ENCODE results near the gene CLOCK.

CLOCK gene

GRCh38 chr4:55530691-55531090 is 16.0 kb downstream of the CLOCK start (continued):
- TF ChIP-seq ZNF585B (tag by site-specific recombination; IDR thresholded peaks at IDR 0.05) (no peak), ZBTB21 (tag by site-specific recombination; IDR thresholded peaks at IDR 0.05) (no peak)

- ChIA-PET CTCF (interaction anchor here (0.6 kb wide), 1 partner anchor 1308 kb away, joined by 3 read pairs; no protein-coding TSS in a partner anchor), POLR2A (interaction anchor here (1.0 kb wide), 1 partner anchor 16 kb away, joined by 5 read pairs; no protein-coding TSS in a partner anchor)
- Histone ChIP-seq H3K27ac (ENCODE audit: extremely low read depth, low read depth, low read length) (no peak overlapping the region), H3K4me1 (ENCODE audit: control insufficient read depth, insufficient read depth, low read length) (no peaks in the 10 kb centered on the region), H3K4me3 (ENCODE audit: low read depth, low read length) (no peak overlapping the region), H3K36me3 (ENCODE audit: control insufficient read depth in 2 of 2, insufficient read depth in 1 of 2, low read length in 2 of 2) (no peaks in the 10 kb centered on the region), H3K9me3 (ENCODE audit: control insufficient read depth, insufficient read depth, low read depth, low read length) (no peaks in the 10 kb centered on the region)
- TF ChIP-seq ZNF404 (tag by site-specific recombination; IDR thresholded peaks at IDR 0.05): no peak
- TF ChIP-seq ZNF645 (tag by site-specific recombination; IDR thresholded peaks at IDR 0.05): no peak
- TF ChIP-seq ZNF341 (tag by site-specific recombination; IDR thresholded peaks at IDR 0.05; ENCODE audit: low read depth): no peak
- TF ChIP-seq ZXDB (tag by site-specific recombination; IDR thresholded peaks at IDR 0.05): no peak
- TF ChIP-seq REPIN1 (tag by site-specific recombination; IDR thresholded peaks at IDR 0.05; ENCODE audit: low read depth): no peak
- no peak for TF ChIP-seq ZNF580 (tag by site-specific recombination; IDR thresholded peaks at IDR 0.05)
- TF ChIP-seq ZNF654 (tag by site-specific recombination; IDR thresholded peaks at IDR 0.05; ENCODE audit: low read depth): no peak
- no peak for TF ChIP-seq GLIS1 (tag by site-specific recombination; IDR thresholded peaks at IDR 0.05)
- no peak for TF ChIP-seq GLIS2 (tag by site-specific recombination; IDR thresholded peaks at IDR 0.05)
- no peak for TF ChIP-seq ZNF449 (tag by site-specific recombination; IDR thresholded peaks at IDR 0.05)
- no peak for TF ChIP-seq ZNF114 (tag by site-specific recombination; IDR thresholded peaks at IDR 0.05)
- TF ChIP-seq OSR2 (tag by site-specific recombination; IDR thresholded peaks at IDR 0.05): no peak
- TF ChIP-seq ZNF19 (tag by site-specific recombination; IDR thresholded peaks at IDR 0.05; ENCODE audit: low read depth): no peak
- no peak for TF ChIP-seq ZNF157 (tag by site-specific recombination; IDR thresholded peaks at IDR 0.05)
These were observed 16.5 kb downstream of the CLOCK start for GRCh38 chr4:55530167-55530566.

- Histone ChIP-seq H3K4me1 (ENCODE audit: control insufficient read depth, insufficient read depth, low read length) (no peaks in the 10 kb centered on the region), H3K4me3 (ENCODE audit: low read depth, low read length) (no peak overlapping the region), H3K36me3 (ENCODE audit: control insufficient read depth in 2 of 2, insufficient read depth in 1 of 2, low read length in 2 of 2) (no peaks in the 10 kb centered on the region), H3K27ac (ENCODE audit: extremely low read depth, low read depth, low read length) (no peak overlapping the region), H3K9me3 (ENCODE audit: control insufficient read depth, insufficient read depth, low read depth, low read length) (no peaks in the 10 kb centered on the region)
- TF ChIP-seq ZNF704 (tag by site-specific recombination; IDR thresholded peaks at IDR 0.05) (no peak), ZBTB48 (tag by site-specific recombination; IDR thresholded peaks at IDR 0.05) (no peak), ZFP3 (tag by site-specific recombination; IDR thresholded peaks at IDR 0.05; ENCODE audit: low read depth) (no peak), ZNF18 (tag by site-specific recombination; IDR thresholded peaks at IDR 0.05) (no peak)
- CTCF ChIA-PET: interaction anchor here (0.6 kb wide), 1 partner anchor 86 kb away, joined by 4 read pairs; no protein-coding TSS in a partner anchor
- POLR2A ChIA-PET: no interaction called here
These were observed 18.2 kb downstream of the CLOCK start for GRCh38 chr4:55528491-55528890.

Measured in HEK293 (cell line).